ENCODE measurements around the gene COL8A1. TPM values are rescaled to one million over a fixed set of nuclear protein-coding genes. Genes with fewer than 3 reads are reported as not detected.

Gene COL8A1
- total RNA-seq, 1 donor from 2014 or later, result 23.1 TPM

DNA sequence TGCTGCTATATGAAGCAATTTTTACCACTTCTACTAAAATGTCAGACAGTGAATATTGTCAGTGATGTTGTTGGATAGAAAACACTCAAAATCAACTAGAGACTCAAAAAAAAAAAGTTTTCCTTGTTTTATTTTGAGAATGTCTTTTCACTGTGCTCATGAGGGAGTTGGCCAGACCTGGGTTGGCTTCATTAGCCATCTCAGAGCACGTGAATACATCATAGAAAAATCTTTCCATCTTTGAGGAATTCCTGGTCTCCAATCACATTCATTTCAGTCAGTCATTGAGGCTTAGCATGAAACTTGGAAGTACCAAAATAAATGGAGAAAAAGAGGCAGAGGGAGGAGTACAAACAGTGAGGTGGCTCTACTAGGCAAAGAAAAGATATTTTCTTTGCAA lies 121.6 kb downstream of the COL8A1 start:
- Histone ChIP-seq H3K27me3 (no peaks in the 10 kb centered on the region), H3K36me3 (no peaks in the 10 kb centered on the region), H3K27ac (no peak overlapping the region), H3K9me3 (no peaks in the 10 kb centered on the region), H3K4me3 (no peak overlapping the region), H3K4me1 (no peaks in the 10 kb centered on the region)
- intact Hi-C loops (cut with DNase I), result no loop called here
- TF ChIP-seq, protein P1, sequence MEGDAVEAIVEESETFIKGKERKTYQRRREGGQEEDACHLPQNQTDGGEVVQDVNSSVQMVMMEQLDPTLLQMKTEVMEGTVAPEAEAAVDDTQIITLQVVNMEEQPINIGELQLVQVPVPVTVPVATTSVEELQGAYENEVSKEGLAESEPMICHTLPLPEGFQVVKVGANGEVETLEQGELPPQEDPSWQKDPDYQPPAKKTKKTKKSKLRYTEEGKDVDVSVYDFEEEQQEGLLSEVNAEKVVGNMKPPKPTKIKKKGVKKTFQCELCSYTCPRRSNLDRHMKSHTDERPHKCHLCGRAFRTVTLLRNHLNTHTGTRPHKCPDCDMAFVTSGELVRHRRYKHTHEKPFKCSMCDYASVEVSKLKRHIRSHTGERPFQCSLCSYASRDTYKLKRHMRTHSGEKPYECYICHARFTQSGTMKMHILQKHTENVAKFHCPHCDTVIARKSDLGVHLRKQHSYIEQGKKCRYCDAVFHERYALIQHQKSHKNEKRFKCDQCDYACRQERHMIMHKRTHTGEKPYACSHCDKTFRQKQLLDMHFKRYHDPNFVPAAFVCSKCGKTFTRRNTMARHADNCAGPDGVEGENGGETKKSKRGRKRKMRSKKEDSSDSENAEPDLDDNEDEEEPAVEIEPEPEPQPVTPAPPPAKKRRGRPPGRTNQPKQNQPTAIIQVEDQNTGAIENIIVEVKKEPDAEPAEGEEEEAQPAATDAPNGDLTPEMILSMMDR (IDR thresholded peaks at IDR 0.05), result no peak
- TF ChIP-seq POLR2AphosphoS5 (IDR thresholded peaks at IDR 0.05; ENCODE audit: insufficient read depth in 1 of 2, low read depth in 1 of 2) (no peak), POLR2A (IDR thresholded peaks at IDR 0.05) (no peak)
- no peak for DNase-seq (ENCODE audit: extremely low spot score in 2 of 2)

DNA sequence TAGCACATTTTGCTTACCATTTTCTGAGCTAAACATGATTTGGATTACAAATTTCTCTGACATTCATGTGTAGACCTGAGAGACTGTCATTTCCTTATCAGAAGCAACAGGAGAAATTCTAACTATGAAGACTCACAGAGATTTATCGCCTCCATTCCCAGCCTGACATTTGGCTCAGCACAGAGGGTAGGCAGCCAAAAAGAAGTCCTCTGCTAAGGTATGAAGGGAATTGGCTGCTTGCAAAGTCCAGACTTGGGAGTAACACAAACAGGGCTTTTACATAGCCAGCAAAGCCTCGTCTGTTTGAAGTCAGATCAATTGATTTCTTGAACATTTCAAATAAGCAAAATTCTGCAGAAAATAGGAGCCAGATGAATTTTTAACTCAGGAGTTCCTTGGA lies 122.2 kb downstream of the COL8A1 start:
- no peaks in the 10 kb centered on the region for H3K27me3 ChIP-seq
- H3K9me3 ChIP-seq, result no peaks in the 10 kb centered on the region
- DNase-seq (ENCODE audit: extremely low spot score in 2 of 2), result no peak
- intact Hi-C loops (cut with DNase I), result no loop called here
- no peak overlapping the region for H3K4me3 ChIP-seq
- no peaks in the 10 kb centered on the region for H3K4me1 ChIP-seq
- no peak overlapping the region for H3K27ac ChIP-seq
- no peaks in the 10 kb centered on the region for H3K36me3 ChIP-seq
- TF ChIP-seq POLR2A (IDR thresholded peaks at IDR 0.05) (no peak), POLR2AphosphoS5 (IDR thresholded peaks at IDR 0.05; ENCODE audit: insufficient read depth in 1 of 2, low read depth in 1 of 2) (no peak)
- TF ChIP-seq, protein P1 (IDR thresholded peaks at IDR 0.05), result no peak

DNA sequence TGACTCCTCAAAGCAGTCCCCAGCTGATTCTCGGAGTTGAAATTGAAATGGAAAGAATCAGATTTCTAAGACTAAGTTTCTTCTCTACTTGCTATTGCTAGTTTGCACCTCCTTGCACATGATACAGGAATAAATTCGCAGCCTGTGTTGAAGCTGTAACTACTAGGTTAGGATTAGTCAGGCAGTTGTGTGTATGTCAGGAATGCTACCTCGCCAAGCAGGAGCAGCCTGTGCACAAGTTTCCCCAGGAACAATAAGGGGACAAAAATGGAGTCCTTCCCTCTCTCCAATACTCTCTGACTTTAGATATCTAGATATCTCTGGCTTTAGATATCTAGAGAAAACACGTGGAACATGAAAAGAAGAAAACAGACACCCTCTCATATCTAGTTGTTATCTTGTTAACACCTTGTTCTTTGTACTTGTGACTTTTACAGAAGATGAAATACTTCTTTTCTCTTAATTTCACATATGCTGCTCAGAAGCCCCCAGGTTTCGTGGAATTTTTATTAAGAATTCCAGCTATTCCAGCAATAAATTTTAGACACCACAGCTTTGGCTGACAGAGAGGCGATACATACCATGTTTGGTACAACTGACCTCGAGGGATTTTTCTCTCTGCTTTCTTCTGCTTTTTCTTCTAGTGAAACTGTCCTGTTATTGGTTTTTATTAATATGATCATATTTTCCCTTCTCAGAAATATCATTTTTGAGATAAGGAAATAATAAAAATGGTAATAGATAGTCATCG lies 123.2 kb downstream of the COL8A1 start:
- no peaks in the 10 kb centered on the region for H3K36me3 ChIP-seq
- H3K27me3 ChIP-seq, result no peaks in the 10 kb centered on the region
- intact Hi-C loops (cut with DNase I), result no loop called here
- H3K4me1 ChIP-seq, result no peaks in the 10 kb centered on the region
- H3K27ac ChIP-seq, result no peak overlapping the region
- no peak for TF ChIP-seq POLR2AphosphoS5 (IDR thresholded peaks at IDR 0.05; ENCODE audit: insufficient read depth in 1 of 2, low read depth in 1 of 2)
- TF ChIP-seq, protein P1 (IDR thresholded peaks at IDR 0.05), result no peak
- no peak for TF ChIP-seq POLR2A (IDR thresholded peaks at IDR 0.05)
- H3K4me3 ChIP-seq, result no peak overlapping the region
- DNase-seq (ENCODE audit: extremely low spot score in 2 of 2), result no peak
- no peaks in the 10 kb centered on the region for H3K9me3 ChIP-seq

DNA sequence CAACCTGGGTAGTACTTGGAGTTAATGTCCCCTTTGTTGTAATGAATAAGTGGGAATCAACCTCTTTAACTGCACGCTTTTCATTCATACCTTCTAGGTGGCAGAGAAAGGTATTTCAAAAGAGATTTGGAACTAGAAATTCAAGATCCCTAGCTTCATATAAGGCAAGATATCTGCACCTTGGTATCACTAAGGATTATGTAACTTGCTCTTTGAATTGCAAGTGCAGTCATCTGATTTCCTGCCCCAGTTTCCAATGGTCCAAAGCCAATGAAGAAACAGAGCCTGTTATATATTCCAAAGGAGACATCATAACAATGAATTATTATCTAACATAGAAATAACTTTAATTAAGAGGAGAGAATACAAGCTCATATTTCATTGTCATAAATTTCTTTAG lies 124.5 kb downstream of the COL8A1 start:
- Histone ChIP-seq H3K36me3 (no peaks in the 10 kb centered on the region), H3K4me1 (no peaks in the 10 kb centered on the region), H3K4me3 (no peak overlapping the region), H3K9me3 (no peaks in the 10 kb centered on the region), H3K27ac (no peak overlapping the region), H3K27me3 (no peaks in the 10 kb centered on the region)
- no peak for TF ChIP-seq POLR2A (IDR thresholded peaks at IDR 0.05)
- TF ChIP-seq, protein P1 (IDR thresholded peaks at IDR 0.05), result no peak
- no peak for DNase-seq (ENCODE audit: extremely low spot score in 2 of 2)
- intact Hi-C loops (cut with DNase I), result no loop called here

DNA sequence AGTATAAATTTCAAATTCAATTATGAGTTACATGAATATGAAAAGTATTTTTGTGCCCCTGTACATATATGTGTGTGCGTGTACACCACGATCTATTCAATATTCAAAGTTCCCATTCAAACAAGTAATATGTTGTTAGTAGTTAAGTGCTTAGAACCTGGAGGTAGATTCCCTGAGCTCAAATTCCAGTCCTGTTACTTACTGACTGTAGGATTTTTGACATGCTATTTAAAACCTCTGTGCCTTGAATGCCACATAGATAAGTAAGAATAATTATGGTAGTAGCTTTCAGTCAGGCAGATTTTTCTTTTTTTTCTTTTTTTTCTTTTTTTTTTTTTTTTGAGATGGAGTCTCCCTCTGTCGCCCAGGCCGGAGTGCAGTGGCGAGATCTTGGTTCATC lies 126.0 kb downstream of the COL8A1 start:
- no peaks in the 10 kb centered on the region for H3K4me1 ChIP-seq
- no peak overlapping the region for H3K4me3 ChIP-seq
- DNase-seq (ENCODE audit: extremely low spot score in 2 of 2), result no peak
- no peak for TF ChIP-seq POLR2A (IDR thresholded peaks at IDR 0.05)
- TF ChIP-seq, protein P1 (IDR thresholded peaks at IDR 0.05), result no peak
- no peaks in the 10 kb centered on the region for H3K36me3 ChIP-seq
- no peaks in the 10 kb centered on the region for H3K9me3 ChIP-seq
- no peak overlapping the region for H3K27ac ChIP-seq
- no peaks in the 10 kb centered on the region for H3K27me3 ChIP-seq
- intact Hi-C loops (cut with DNase I), result no loop called here

All from vagina (tissue), 2 donors.